ENCODE measurements around the gene ELL. TPM values are rescaled to one million over a fixed set of nuclear protein-coding genes. Genes with fewer than 3 reads are reported as not detected.
A peak's percentile ranks its signal among the peaks of the same experiment; 100 is the strongest.

Gene ELL
- total and polyA plus RNA-seq, 8 donors: 4.1 to 88.7 (median 11.2) TPM

- H3K36me3 ChIP-seq: no peaks in the 10 kb centered on the region
- H3K4me3 ChIP-seq: peak overlapping the region in 1 of 4 donors; percentile 8
- peaks cover 40 to 83% (median 69%) of the 10 kb centered on the region in 4 donors for H3K4me1 ChIP-seq
- no peaks in the 10 kb centered on the region for H3K9me3 ChIP-seq
- intact Hi-C loops (cut with DNase I; ENCODE audit: low total_unique reads): no loop called here
- H3K27me3 ChIP-seq: no peaks in the 10 kb centered on the region
- TF ChIP-seq EP300 (IDR thresholded peaks at IDR 0.05): no peak
- TF ChIP-seq POLR2A (IDR thresholded peaks at IDR 0.05): no peak
- TF ChIP-seq CTCF (IDR thresholded peaks at IDR 0.05): no peak
- TF ChIP-seq POLR2AphosphoS5 (IDR thresholded peaks at IDR 0.05): no peak
- 75 to 89% (median 85%) methylated on average over 6 to 8 of the region's 8 CpGs for WGBS, 5 donors
- no peak for DNase-seq
- peak overlapping the region in 2 of 5 donors; percentile 64 to 76 for H3K27ac ChIP-seq
Measured at GRCh38 chr19:18486746-18487145, 35.1 kb downstream of the ELL start.

GRCh38 chr19:18484992-18485391 lies 36.9 kb downstream of the ELL start:
- H3K27ac ChIP-seq: peak overlapping the region in 3 of 5 donors; percentile 25 to 44 (median 41)
- peaks cover 52 to 92% (median 83%) of the 10 kb centered on the region in 4 donors for H3K4me1 ChIP-seq
- intact Hi-C loops (cut with DNase I; ENCODE audit: low total_unique reads): loop anchor here (5.0 kb wide), 1 partner anchor 32 kb away; no protein-coding TSS in a partner anchor
- H3K9me3 ChIP-seq: no peaks in the 10 kb centered on the region
- no peak overlapping the region for H3K4me3 ChIP-seq
- no peaks in the 10 kb centered on the region for H3K36me3 ChIP-seq
- TF ChIP-seq POLR2A (IDR thresholded peaks at IDR 0.05): no peak
- TF ChIP-seq POLR2AphosphoS5 (IDR thresholded peaks at IDR 0.05): no peak
- no peak for TF ChIP-seq EP300 (IDR thresholded peaks at IDR 0.05)
- TF ChIP-seq CTCF (IDR thresholded peaks at IDR 0.05): no peak
- H3K27me3 ChIP-seq: no peaks in the 10 kb centered on the region
- 88 to 99% (median 92%) methylated on average over 3 to 5 of the region's 5 CpGs for WGBS, 5 donors
- DNase-seq: no peak

GRCh38 chr19:18483119-18483890 lies 38.6 kb downstream of the ELL start:
- intact Hi-C loops (cut with DNase I; ENCODE audit: low total_unique reads): loop anchor here (5.0 kb wide), 1 partner anchor 34 kb away; no protein-coding TSS in a partner anchor
- WGBS, 5 donors: 60 to 73% (median 69%) methylated on average over 12 of the region's 12 CpGs
- Histone ChIP-seq H3K9me3 (no peaks in the 10 kb centered on the region), H3K27ac (peak overlapping the region in 3 of 5 donors; percentile 27 to 50 (median 40)), H3K4me1 (peaks cover 52 to 92% (median 84%) of the 10 kb centered on the region in 4 donors), H3K4me3 (no peak overlapping the region), H3K27me3 (no peaks in the 10 kb centered on the region), H3K36me3 (no peaks in the 10 kb centered on the region)
- TF ChIP-seq POLR2A (IDR thresholded peaks at IDR 0.05) (no peak), CTCF (IDR thresholded peaks at IDR 0.05) (no peak), EP300 (IDR thresholded peaks at IDR 0.05) (no peak), POLR2AphosphoS5 (IDR thresholded peaks at IDR 0.05) (no peak)
- DNase-seq: no peak

- intact Hi-C loops (cut with DNase I; ENCODE audit: low total_unique reads): loop anchor here (5.0 kb wide), 1 partner anchor 36 kb away; no protein-coding TSS in a partner anchor
- 91 to 94% (median 92%) methylated on average over 12 of the region's 12 CpGs for WGBS, 5 donors
- Histone ChIP-seq H3K27me3 (no peaks in the 10 kb centered on the region), H3K4me1 (peaks cover 44 to 92% (median 76%) of the 10 kb centered on the region in 4 donors), H3K36me3 (no peaks in the 10 kb centered on the region), H3K4me3 (no peak overlapping the region), H3K9me3 (no peaks in the 10 kb centered on the region), H3K27ac (peak overlapping the region in 2 of 5 donors; percentile 83 to 92)
- no peak for DNase-seq
- TF ChIP-seq EP300 (IDR thresholded peaks at IDR 0.05) (no peak), CTCF (IDR thresholded peaks at IDR 0.05) (no peak), POLR2A (IDR thresholded peaks at IDR 0.05) (no peak), POLR2AphosphoS5 (IDR thresholded peaks at IDR 0.05) (no peak)
Measured at GRCh38 chr19:18481505-18482222, 40.2 kb downstream of the ELL start.
